GM12873 (cell line): Measurements from ENCODE around the gene MRFAP1.

Experiments used
- TF ChIP-seq, protein P1 (sequence below): IDR thresholded peaks from 2 replicates; pipeline ENCODE4 v1.5.1; 2012; ENCODE audit warnings: low read depth, mild to moderate bottlenecking, moderate library complexity, low read length, control low read depth; ENCODE audit not compliant: insufficient read depth; ENCODE audit errors: missing control alignments

Gene MRFAP1

DNA sequence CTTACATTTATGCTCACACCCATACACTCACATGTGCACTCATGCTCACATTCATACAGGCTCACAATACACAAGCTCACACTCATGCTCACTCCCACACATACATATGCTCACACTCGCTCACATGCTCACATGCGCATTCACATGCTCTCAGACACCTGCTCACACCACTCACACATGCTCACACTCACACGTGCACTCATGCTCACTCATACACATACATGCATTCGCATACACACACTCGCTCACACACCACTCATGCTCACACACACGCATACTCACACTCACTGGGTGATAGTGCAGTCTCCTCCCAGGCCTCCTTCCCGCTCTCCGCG lies 24.8 kb downstream of the MRFAP1 start:
- TF ChIP-seq, protein P1, sequence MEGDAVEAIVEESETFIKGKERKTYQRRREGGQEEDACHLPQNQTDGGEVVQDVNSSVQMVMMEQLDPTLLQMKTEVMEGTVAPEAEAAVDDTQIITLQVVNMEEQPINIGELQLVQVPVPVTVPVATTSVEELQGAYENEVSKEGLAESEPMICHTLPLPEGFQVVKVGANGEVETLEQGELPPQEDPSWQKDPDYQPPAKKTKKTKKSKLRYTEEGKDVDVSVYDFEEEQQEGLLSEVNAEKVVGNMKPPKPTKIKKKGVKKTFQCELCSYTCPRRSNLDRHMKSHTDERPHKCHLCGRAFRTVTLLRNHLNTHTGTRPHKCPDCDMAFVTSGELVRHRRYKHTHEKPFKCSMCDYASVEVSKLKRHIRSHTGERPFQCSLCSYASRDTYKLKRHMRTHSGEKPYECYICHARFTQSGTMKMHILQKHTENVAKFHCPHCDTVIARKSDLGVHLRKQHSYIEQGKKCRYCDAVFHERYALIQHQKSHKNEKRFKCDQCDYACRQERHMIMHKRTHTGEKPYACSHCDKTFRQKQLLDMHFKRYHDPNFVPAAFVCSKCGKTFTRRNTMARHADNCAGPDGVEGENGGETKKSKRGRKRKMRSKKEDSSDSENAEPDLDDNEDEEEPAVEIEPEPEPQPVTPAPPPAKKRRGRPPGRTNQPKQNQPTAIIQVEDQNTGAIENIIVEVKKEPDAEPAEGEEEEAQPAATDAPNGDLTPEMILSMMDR = no peak

DNA sequence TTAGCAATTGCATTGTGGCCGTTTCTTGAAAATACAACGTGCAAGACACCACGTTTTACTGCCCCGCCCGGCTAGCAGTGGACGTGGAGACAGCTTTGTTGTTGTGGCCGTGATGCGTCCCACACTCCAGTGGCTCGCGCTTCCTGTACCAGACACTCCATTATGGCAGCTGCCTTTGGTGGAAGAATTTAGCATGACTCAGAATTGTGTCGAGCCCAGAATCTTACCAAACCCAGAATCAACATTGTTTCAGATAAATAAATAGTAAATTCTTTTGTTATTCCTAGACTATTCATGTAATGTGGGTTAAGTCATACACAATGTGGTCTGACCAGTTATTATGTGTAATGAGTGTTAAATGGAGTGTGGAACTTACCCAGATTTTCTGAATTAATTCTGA lies 27.9 kb downstream of the MRFAP1 start:
- TF ChIP-seq, protein P1 = no peak

DNA sequence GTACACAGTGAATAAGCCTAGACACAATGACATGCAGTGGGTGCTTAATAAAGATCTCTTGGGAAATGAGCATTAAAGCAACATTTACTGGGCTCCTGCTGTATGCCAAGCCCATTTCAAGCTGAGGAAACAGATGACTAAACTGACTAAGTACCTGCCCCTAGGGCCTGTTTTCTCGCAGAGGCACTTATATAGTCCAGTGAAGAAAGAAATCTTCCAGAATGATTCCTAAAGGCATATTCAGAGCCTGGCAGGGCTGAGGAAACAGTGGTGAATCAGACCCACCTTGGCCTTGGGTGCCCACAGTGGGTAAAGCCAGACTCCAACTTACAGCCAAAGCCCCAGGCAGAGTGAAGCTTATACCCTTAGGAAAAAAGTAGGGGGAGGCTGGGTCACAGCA lies 31.2 kb downstream of the MRFAP1 start:
- TF ChIP-seq, protein P1 = no peak

DNA sequence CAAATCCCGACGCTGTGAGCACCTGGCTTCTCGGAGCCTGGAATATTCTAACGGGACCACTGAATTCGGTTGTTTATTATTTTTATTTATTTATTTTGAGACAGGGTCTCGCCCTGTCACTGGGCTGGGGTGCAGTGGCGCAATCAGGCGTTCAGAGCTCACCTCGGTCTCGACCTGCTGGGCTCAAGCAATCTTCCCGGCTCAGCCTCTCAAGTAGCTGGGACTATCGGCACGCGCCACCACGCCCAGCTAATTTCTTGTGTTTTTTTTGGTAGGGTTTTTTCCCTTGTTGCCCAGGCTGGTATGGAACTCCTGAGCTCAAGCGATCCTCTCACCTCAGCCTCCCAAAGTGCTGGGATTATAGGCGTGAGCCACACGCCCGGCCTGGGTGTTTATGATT lies 31.6 kb downstream of the MRFAP1 start:
- TF ChIP-seq, protein P1 = no peak

GRCh38 chr4:6673660-6674499 lies 33.4 kb downstream of the MRFAP1 start:
- TF ChIP-seq, protein P1 = no peak

GRCh38 chr4:6674500-6675149 lies 34.1 kb downstream of the MRFAP1 start:
- TF ChIP-seq, protein P1 = peak; percentile 76

DNA sequence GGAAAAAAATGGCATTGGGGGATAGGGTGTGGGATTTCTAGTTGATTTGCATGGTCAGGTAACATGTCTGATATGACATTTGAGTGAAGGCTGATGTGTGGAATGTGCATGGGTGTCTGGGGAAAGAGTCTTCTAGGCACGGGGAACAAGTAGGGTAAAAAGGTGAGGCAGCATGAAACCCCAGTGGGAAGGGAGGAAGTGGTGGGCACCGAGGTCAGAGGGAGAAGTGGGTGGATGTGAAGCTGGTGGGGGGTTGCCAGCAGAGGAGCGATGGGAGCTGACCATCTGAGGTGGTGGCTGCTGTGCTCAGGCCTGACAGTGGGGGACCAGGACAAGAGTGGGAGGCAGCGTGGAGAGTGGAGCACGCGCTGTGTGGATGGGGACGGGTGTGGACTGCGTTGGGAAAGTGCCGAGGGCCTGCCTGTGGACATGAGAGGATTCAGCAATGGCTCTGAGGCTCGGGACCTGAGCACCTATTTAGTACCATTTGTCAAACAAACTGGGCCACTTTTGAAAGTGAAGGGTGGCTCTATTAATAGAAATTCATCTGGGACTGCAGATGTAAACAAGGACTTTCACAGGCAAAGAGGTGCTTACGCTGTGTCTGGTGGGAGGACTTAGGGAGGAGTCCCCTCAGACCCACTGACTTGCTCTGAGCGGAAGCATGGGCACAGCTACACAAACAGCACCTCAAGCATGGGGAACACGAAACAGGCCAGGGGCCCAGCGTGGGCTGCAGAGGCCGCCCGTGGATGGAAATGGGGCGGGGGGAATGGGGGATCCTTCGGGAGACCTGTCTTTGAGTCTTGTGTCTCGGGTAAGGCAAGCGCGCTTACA lies 36.5 kb downstream of the MRFAP1 start:
- TF ChIP-seq, protein P1 = no peak
